Kidney capillary endothelial cell (primary cell): Measurements from ENCODE around the gene PPP2R2C.

Source experiments
- DNase-seq: peaks from one replicate; pipeline ENCODE4 v3.0.0-alpha.2; 2018; ENCODE audit warnings: low spot score

The PPP2R2C gene

GRCh38 chr4:6494431-6495295, 22.2 kb upstream of the PPP2R2C start:
- DNase-seq: no peak

- no peak for DNase-seq
Observed at GRCh38 chr4:6493658-6494304, 21.4 kb upstream of the PPP2R2C start.

GRCh38 chr4:6492861-6493657, 20.6 kb upstream of the PPP2R2C start:
- DNase-seq: no peak

- DNase-seq: no peak
Observed at GRCh38 chr4:6492027-6492590, 19.7 kb upstream of the PPP2R2C start.

- no peak for DNase-seq
Observed at GRCh38 chr4:6491235-6491634, 18.8 kb upstream of the PPP2R2C start.

- no peak for DNase-seq
Observed at GRCh38 chr4:6489927-6490326, 17.5 kb upstream of the PPP2R2C start.

- no peak for DNase-seq
Observed at GRCh38 chr4:6487466-6487865, 15.1 kb upstream of the PPP2R2C start.

- no peak for DNase-seq
Observed at GRCh38 chr4:6480534-6481088, 8.2 kb upstream of the PPP2R2C start.

GRCh38 chr4:6478546-6479220, 6.3 kb upstream of the PPP2R2C start:
- no peak for DNase-seq

GRCh38 chr4:6476893-6477292, 4.5 kb upstream of the PPP2R2C start:
- DNase-seq: no peak

GRCh38 chr4:6475492-6476020, 3.1 kb upstream of the PPP2R2C start:
- no peak for DNase-seq

GRCh38 chr4:6474705-6475457, 2.5 kb upstream of the PPP2R2C start:
- no peak for DNase-seq

- DNase-seq: no peak
Observed at GRCh38 chr4:6474053-6474568, 1.7 kb upstream of the PPP2R2C start.

- no peak for DNase-seq
Observed at GRCh38 chr4:6473264-6474052, 1.0 kb upstream of the PPP2R2C start.

- no peak for DNase-seq
Observed at GRCh38 chr4:6472008-6472386, 417 bp downstream of the PPP2R2C start.

GRCh38 chr4:6471307-6472007, 957 bp downstream of the PPP2R2C start:
- DNase-seq: no peak

- DNase-seq: peak; percentile 7
Observed at GRCh38 chr4:6470502-6471306, 1.7 kb downstream of the PPP2R2C start.
